Neural cell (in vitro differentiated cells): Measurements from ENCODE around the gene NRSN1. TPM values are rescaled to one million over a fixed set of nuclear protein-coding genes. Genes with fewer than 3 reads are reported as not detected.

Experiments
- H2AFZ ChIP-seq: fragments of 200-600, 300-800 bp; sonication (generic), shearing (Covaris generic); 2 replicates; pipeline ENCODE4 v1.6.0; 2014; ENCODE audit warnings: low read depth, mild to moderate bottlenecking, antibody characterized with exemption, low read length, moderate library complexity
- H3F3A ChIP-seq: fragments of 200-600 bp; shearing (Covaris generic); 2 replicates; pipeline ENCODE4 v1.6.1; 2016; ENCODE audit warnings: mild to moderate bottlenecking, moderate library complexity, mixed read lengths, antibody characterized with exemption, low read length; ENCODE audit not compliant: insufficient read depth, poor library complexity, severe bottlenecking
- H3K27ac ChIP-seq: fragments of 200-600, 300-800 bp; sonication (generic), shearing (Covaris generic); 2 replicates; pipeline ENCODE4 v1.5.1; 2014; ENCODE audit warnings: mild to moderate bottlenecking, low read length, moderate library complexity
- H3K27me3 ChIP-seq: fragments of 300-800, 200-600 bp; sonication (generic), shearing (Covaris generic); 2 replicates; pipeline ENCODE4 v1.6.0; 2014; ENCODE audit warnings: mild to moderate bottlenecking, low read depth, low read length, moderate library complexity; ENCODE audit not compliant: insufficient read depth
- H3K36me3 ChIP-seq: fragments of 300-800, 200-600 bp; sonication (generic), shearing (Covaris generic); 2 replicates; pipeline ENCODE4 v1.5.1; 2014; ENCODE audit warnings: mild to moderate bottlenecking, antibody characterized with exemption, low read length, moderate library complexity; ENCODE audit not compliant: insufficient read depth
- H3K4me2 ChIP-seq: fragments of 300-800, 200-600 bp; sonication (generic), shearing (Covaris generic); 2 replicates; pipeline ENCODE4 v1.6.0; 2014; ENCODE audit warnings: mild to moderate bottlenecking, low read length
- H3K4me3 ChIP-seq: fragments of 300-800, 200-600 bp; sonication (generic), shearing (Covaris generic); 2 replicates; pipeline ENCODE4 v1.5.1; 2014; ENCODE audit warnings: mild to moderate bottlenecking, low read length, moderate library complexity
- H3K79me2 ChIP-seq: fragments of 200-600 bp; shearing (Covaris generic); replicated peaks from 2 replicates; pipeline ENCODE4 v1.6.0; 2014; ENCODE audit warnings: mild to moderate bottlenecking, low read length, moderate library complexity; ENCODE audit not compliant: insufficient read depth
- H3K9ac ChIP-seq: fragments of 300-800, 200-600 bp; sonication (generic), shearing (Covaris generic); 2 replicates; pipeline ENCODE4 v1.6.1; 2016; ENCODE audit warnings: mild to moderate bottlenecking, low read length, mixed read lengths
- H3K9me2 ChIP-seq: fragments of 200-600 bp; shearing (Covaris generic); 2 replicates; pipeline ENCODE4 v1.6.1; 2016; ENCODE audit warnings: mild to moderate bottlenecking, low read length, mixed read lengths; ENCODE audit not compliant: insufficient read depth
- H3K9me3 ChIP-seq: fragments of 200-600, 300-800 bp; sonication (generic), shearing (Covaris generic); 2 replicates; pipeline ENCODE4 v1.6.1; 2016; ENCODE audit warnings: mild to moderate bottlenecking, mixed run types, low read length, moderate library complexity, mixed read lengths
- H4K20me1 ChIP-seq: fragments of 200-600 bp; shearing (Covaris generic); 2 replicates; pipeline ENCODE4 v1.6.1; 2016; ENCODE audit warnings: mild to moderate bottlenecking, mixed run types; ENCODE audit not compliant: insufficient read depth
- CTCF ChIP-seq: fragments of 450-650 bp; IDR thresholded peaks from 2 replicates; pipeline ENCODE4 v1.5.1; 2014; ENCODE audit warnings: antibody characterized with exemption, mild to moderate bottlenecking, moderate library complexity; ENCODE audit not compliant: poor library complexity, severe bottlenecking
- EP300 ChIP-seq: fragments of 450-650 bp; conservative IDR thresholded peaks from 2 replicates; pipeline ENCODE4 v1.6.1; 2014; ENCODE audit warnings: antibody characterized with exemption, mild to moderate bottlenecking, moderate library complexity; ENCODE audit not compliant: poor library complexity, severe bottlenecking
- EZH2 ChIP-seq: fragments of 200-600, 300-800 bp; shearing (Covaris generic), sonication (generic); IDR thresholded peaks from 2 replicates; pipeline ENCODE4 v1.6.1; 2014; ENCODE audit warnings: antibody characterized with exemption, low read length, borderline replicate concordance, mild to moderate bottlenecking; ENCODE audit not compliant: insufficient read depth, poor library complexity, severe bottlenecking
- MXI1 ChIP-seq: fragments of 450-650 bp; conservative IDR thresholded peaks from 2 replicates; pipeline ENCODE4 v1.6.1; 2014; ENCODE audit warnings: antibody characterized with exemption, mild to moderate bottlenecking; ENCODE audit not compliant: poor library complexity, severe bottlenecking
- POLR2AphosphoS5 ChIP-seq: IDR thresholded peaks from 2 replicates; pipeline ENCODE4 v1.6.1; 2012
- RAD21 ChIP-seq: fragments of 450-650 bp; conservative IDR thresholded peaks from 2 replicates; pipeline ENCODE4 v1.6.1; 2014; ENCODE audit warnings: antibody characterized with exemption, mild to moderate bottlenecking, moderate library complexity
- REST ChIP-seq: IDR thresholded peaks from 2 replicates; pipeline ENCODE4 v1.6.1; 2012; ENCODE audit warnings: borderline replicate concordance
- SMC3 ChIP-seq: fragments of 450-650 bp; conservative IDR thresholded peaks from 2 replicates; pipeline ENCODE4 v1.6.1; 2014; ENCODE audit warnings: antibody characterized with exemption, mild to moderate bottlenecking, moderate library complexity; ENCODE audit not compliant: poor library complexity
- TAF1 ChIP-seq: IDR thresholded peaks from 2 replicates; pipeline ENCODE4 v1.6.1; 2012; ENCODE audit warnings: low read depth
- polyA plus RNA-seq: library from polyadenylated mRNA; depleted of rRNA; stranded (reverse); fragments of >200 nt; gene quantifications from 2 replicates; pipeline ENCODE4 v1.2.3, GENCODE V29; 2014

Gene NRSN1
- polyA plus RNA-seq, 1 donor from 2014 or later, result 23.1 TPM

- Histone ChIP-seq H3K27me3 (no peaks in the 10 kb centered on the region), H3F3A (no peaks in the 10 kb centered on the region), H3K79me2 (no peaks in the 10 kb centered on the region), H3K36me3 (no peaks in the 10 kb centered on the region), H4K20me1 (no peaks in the 10 kb centered on the region), H3K27ac (no peak overlapping the region), H3K9ac (no peak overlapping the region), H2AFZ (no peak overlapping the region), H3K9me2 (no peaks in the 10 kb centered on the region), H3K4me3 (no peak overlapping the region), H3K9me3 (no peaks in the 10 kb centered on the region), H3K4me2 (no peak overlapping the region)
- TF ChIP-seq CTCF, result no peak
- TF ChIP-seq EP300, result no peak
- no peak for TF ChIP-seq MXI1
- TF ChIP-seq TAF1, result no peak
- TF ChIP-seq REST, result no peak
- TF ChIP-seq SMC3, result no peak
- TF ChIP-seq RAD21, result no peak
- TF ChIP-seq EZH2, result no peak
These were observed 9.0 kb upstream of the NRSN1 start for GRCh38 chr6:24117021-24117420.

- H3K27ac ChIP-seq, result no peak overlapping the region
- no peaks in the 10 kb centered on the region for H3F3A ChIP-seq
- H3K9me2 ChIP-seq, result no peaks in the 10 kb centered on the region
- no peaks in the 10 kb centered on the region for H4K20me1 ChIP-seq
- H3K27me3 ChIP-seq, result no peaks in the 10 kb centered on the region
- no peaks in the 10 kb centered on the region for H3K9me3 ChIP-seq
- no peak overlapping the region for H3K9ac ChIP-seq
- H3K36me3 ChIP-seq, result no peaks in the 10 kb centered on the region
- H3K4me3 ChIP-seq, result no peak overlapping the region
- no peak overlapping the region for H3K4me2 ChIP-seq
- H2AFZ ChIP-seq, result no peak overlapping the region
- TF ChIP-seq MXI1 (no peak), RAD21 (no peak), CTCF (no peak), POLR2AphosphoS5 (no peak), EZH2 (no peak), EP300 (no peak), REST (no peak), SMC3 (no peak)
- H3K79me2 ChIP-seq, result no peaks in the 10 kb centered on the region
These were observed 3.9 kb upstream of the NRSN1 start for GRCh38 chr6:24122139-24122538.
